A673 (cell line): ENCODE measurements around the gene GRB10.

ENCODE experiments used
- EZH2 ChIP-seq: fragments of 200-600 bp; sonication (generic); IDR thresholded peaks from 2 replicates; pipeline ENCODE4 v1.6.1; 2017; ENCODE audit warnings: borderline replicate concordance, low read depth, mild to moderate bottlenecking, mixed read lengths, antibody characterized with exemption, low read length; ENCODE audit not compliant: poor library complexity, severe bottlenecking
- TF ChIP-seq, protein P1 (sequence below): fragments of 300-800, 200-600 bp; sonication (generic); conservative IDR thresholded peaks from 2 replicates; pipeline ENCODE4 v1.5.1; 2017; ENCODE audit warnings: low read depth, mild to moderate bottlenecking, antibody characterized with exemption, low read length, moderate library complexity, mixed read lengths

GRCh38 chr7:50712252-50713122, 70.2 kb downstream of the GRB10 start:
- TF ChIP-seq, protein P1, sequence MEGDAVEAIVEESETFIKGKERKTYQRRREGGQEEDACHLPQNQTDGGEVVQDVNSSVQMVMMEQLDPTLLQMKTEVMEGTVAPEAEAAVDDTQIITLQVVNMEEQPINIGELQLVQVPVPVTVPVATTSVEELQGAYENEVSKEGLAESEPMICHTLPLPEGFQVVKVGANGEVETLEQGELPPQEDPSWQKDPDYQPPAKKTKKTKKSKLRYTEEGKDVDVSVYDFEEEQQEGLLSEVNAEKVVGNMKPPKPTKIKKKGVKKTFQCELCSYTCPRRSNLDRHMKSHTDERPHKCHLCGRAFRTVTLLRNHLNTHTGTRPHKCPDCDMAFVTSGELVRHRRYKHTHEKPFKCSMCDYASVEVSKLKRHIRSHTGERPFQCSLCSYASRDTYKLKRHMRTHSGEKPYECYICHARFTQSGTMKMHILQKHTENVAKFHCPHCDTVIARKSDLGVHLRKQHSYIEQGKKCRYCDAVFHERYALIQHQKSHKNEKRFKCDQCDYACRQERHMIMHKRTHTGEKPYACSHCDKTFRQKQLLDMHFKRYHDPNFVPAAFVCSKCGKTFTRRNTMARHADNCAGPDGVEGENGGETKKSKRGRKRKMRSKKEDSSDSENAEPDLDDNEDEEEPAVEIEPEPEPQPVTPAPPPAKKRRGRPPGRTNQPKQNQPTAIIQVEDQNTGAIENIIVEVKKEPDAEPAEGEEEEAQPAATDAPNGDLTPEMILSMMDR, result no peak
- no peak for TF ChIP-seq EZH2
